Hepatocyte (in vitro differentiated cells): ENCODE results near the gene TMEM132A. TPM values are rescaled to one million over a fixed set of nuclear protein-coding genes. Genes with fewer than 3 reads are reported as not detected.

ENCODE experiments used
- DNase-seq: peaks from one replicate; pipeline ENCODE4 v3.0.0-alpha.2; 2016; ENCODE audit warnings: low spot score
- H2AFZ ChIP-seq: fragments of 200-600 bp; sonication (generic); 2 replicates; pipeline ENCODE4 v1.6.0; 2016; ENCODE audit warnings: antibody characterized with exemption, mild to moderate bottlenecking
- H3K27ac ChIP-seq: fragments of 200-600 bp; sonication (generic); 2 replicates; pipeline ENCODE4 v1.5.1; 2016; ENCODE audit warnings: mild to moderate bottlenecking
- H3K27me3 ChIP-seq: fragments of 200-600 bp; sonication (generic); 2 replicates; pipeline ENCODE4 v1.6.1; 2016
- H3K36me3 ChIP-seq: fragments of 200-600 bp; sonication (generic); replicated peaks from 2 replicates; pipeline ENCODE4 v1.5.1; 2016; ENCODE audit warnings: low read depth; ENCODE audit not compliant: insufficient read depth
- H3K4me1 ChIP-seq: fragments of 200-600 bp; sonication (generic); 2 replicates; pipeline ENCODE4 v1.5.1; 2016; ENCODE audit warnings: mild to moderate bottlenecking, moderate library complexity; ENCODE audit not compliant: insufficient read depth
- H3K4me2 ChIP-seq: fragments of 200-600 bp; sonication (generic); 2 replicates; pipeline ENCODE4 v1.6.0; 2016
- H3K4me3 ChIP-seq: fragments of 200-600 bp; sonication (generic); 2 replicates; pipeline ENCODE4 v1.5.1; 2016; ENCODE audit warnings: mild to moderate bottlenecking
- H3K79me2 ChIP-seq: fragments of 200-600 bp; sonication (generic); 2 replicates; pipeline ENCODE4 v1.6.0; 2017; ENCODE audit warnings: mild to moderate bottlenecking
- H3K9me2 ChIP-seq: fragments of 200-600 bp; sonication (generic); replicated peaks from 2 replicates; pipeline ENCODE4 v1.6.0; 2017; ENCODE audit warnings: mild to moderate bottlenecking; ENCODE audit not compliant: insufficient read depth
- H3K9me3 ChIP-seq: fragments of 200-600 bp; sonication (generic); 2 replicates; pipeline ENCODE4 v1.5.1; 2016; ENCODE audit warnings: low read depth, mild to moderate bottlenecking
- H4K20me1 ChIP-seq: fragments of 200-600 bp; sonication (generic); 2 replicates; pipeline ENCODE4 v1.6.0; 2016; ENCODE audit warnings: mild to moderate bottlenecking; ENCODE audit not compliant: insufficient read depth, poor library complexity, severe bottlenecking
- CTCF ChIP-seq: fragments of 200-600 bp; sonication (generic); IDR thresholded peaks from 2 replicates; pipeline ENCODE4 v1.5.1; 2016; ENCODE audit warnings: antibody characterized with exemption, mild to moderate bottlenecking; ENCODE audit not compliant: poor library complexity
- EZH2 ChIP-seq: fragments of 200-600 bp; sonication (generic); IDR thresholded peaks from 2 replicates; pipeline ENCODE4 v1.6.1; 2016; ENCODE audit warnings: antibody characterized with exemption, mild to moderate bottlenecking, borderline replicate concordance
- EZH2phosphoT487 ChIP-seq: fragments of 200-600 bp; sonication (generic); IDR thresholded peaks from one replicate; pipeline ENCODE4 v1.6.1; 2018; ENCODE audit warnings: antibody characterized with exemption, mild to moderate bottlenecking, low read depth, moderate library complexity; ENCODE audit not compliant: unreplicated experiment, severe bottlenecking
- WGBS: methylation state at CpG from one replicate; pipeline ENCODE4 v1.1.6; 2016; ENCODE audit warnings: low lambda C conversion rate; ENCODE audit errors: missing lambda C conversion rate; 5-methylcytosine and 5-hydroxymethylcytosine counted together
- polyA plus RNA-seq: library from polyadenylated mRNA; unstranded; fragments of >200 nt; fragmentation: Nextera tagmentation; extraction: Ambion mirVana; gene quantifications from 2 replicates; pipeline ENCODE4 v1.2.1, GENCODE V29; 2016
- total RNA-seq: library from RNA; depleted of rRNA; stranded (reverse); fragments of >200 nt; gene quantifications from 2 replicates; pipeline ENCODE4 v1.2.3, GENCODE V29; 2014

The TMEM132A gene
- total and polyA plus RNA-seq, 2 experiments from 2014 or later, result 44.3 to 98.7 TPM

DNA sequence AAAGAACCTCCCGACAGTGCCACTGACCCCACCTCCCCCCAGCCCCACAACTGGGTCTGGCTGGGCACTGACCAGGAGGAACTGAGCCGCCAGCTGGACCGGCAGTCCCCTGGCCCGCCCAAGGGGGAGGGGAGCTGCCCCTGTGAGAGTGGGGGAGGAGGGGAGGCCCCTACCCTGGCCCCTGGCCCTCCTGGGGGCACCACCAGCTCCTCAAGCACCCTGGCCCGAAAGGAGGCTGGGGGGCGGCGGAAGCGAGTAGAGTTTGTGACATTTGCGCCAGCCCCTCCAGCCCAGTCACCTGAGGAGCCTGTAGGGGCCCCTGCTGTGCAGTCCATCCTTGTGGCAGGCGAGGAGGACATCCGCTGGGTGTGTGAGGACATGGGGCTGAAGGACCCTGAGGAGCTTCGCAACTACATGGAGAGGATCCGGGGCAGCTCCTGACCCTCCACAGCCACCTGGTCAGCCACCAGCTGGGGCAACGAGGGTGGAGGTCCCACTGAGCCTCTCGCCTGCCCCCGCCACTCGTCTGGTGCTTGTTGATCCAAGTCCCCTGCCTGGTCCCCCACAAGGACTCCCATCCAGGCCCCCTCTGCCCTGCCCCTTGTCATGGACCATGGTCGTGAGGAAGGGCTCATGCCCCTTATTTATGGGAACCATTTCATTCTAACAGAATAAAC, 12.3 kb downstream of the TMEM132A start:
- H3K79me2 ChIP-seq, result no peaks in the 10 kb centered on the region
- no peaks in the 10 kb centered on the region for H3K36me3 ChIP-seq
- H3K27me3 ChIP-seq, result no peaks in the 10 kb centered on the region
- WGBS, result 95% methylated on average over 15 of the region's 18 CpGs
- no peak for TF ChIP-seq EZH2
- no peak for TF ChIP-seq CTCF
- TF ChIP-seq EZH2phosphoT487, result no peak
- H3K27ac ChIP-seq, result no peak overlapping the region
- H3K4me2 ChIP-seq, result no peak overlapping the region
- H4K20me1 ChIP-seq, result no peaks in the 10 kb centered on the region
- peaks cover 6% of the 10 kb centered on the region for H3K4me1 ChIP-seq
- H3K9me3 ChIP-seq, result no peaks in the 10 kb centered on the region
- no peak overlapping the region for H3K4me3 ChIP-seq
- no peaks in the 10 kb centered on the region for H3K9me2 ChIP-seq
- DNase-seq, result no peak
- no peak overlapping the region for H2AFZ ChIP-seq

DNA sequence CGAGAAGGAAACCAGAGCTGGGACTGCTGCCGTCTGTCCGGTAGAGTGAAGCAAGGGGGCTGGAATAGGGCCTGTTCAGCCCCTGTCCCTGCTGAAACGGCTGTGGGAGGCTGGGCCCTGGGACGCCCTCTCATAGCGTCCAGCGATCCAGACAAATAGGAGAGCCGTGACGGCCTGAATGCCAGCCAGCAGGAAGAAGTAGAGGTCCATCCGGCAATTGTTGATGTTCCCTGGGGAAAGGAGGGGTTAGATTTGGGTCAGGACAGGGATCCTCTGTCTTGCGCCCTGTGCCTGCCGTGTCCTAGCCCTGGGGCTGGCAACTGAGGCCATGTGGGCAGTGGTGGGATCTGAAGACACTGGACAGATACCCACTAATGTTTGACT, 12.9 kb downstream of the TMEM132A start:
- Histone ChIP-seq H4K20me1 (no peaks in the 10 kb centered on the region), H3K36me3 (no peaks in the 10 kb centered on the region), H3K4me3 (no peak overlapping the region), H3K27ac (no peak overlapping the region), H3K79me2 (no peaks in the 10 kb centered on the region), H3K4me2 (no peak overlapping the region), H2AFZ (no peak overlapping the region), H3K9me2 (no peaks in the 10 kb centered on the region), H3K4me1 (peaks cover 6% of the 10 kb centered on the region), H3K9me3 (no peaks in the 10 kb centered on the region), H3K27me3 (no peaks in the 10 kb centered on the region)
- 89% methylated on average over 12 of the region's 12 CpGs for WGBS
- TF ChIP-seq EZH2, result no peak
- TF ChIP-seq EZH2phosphoT487, result no peak
- no peak for TF ChIP-seq CTCF
- DNase-seq, result no peak

GRCh38 chr11:60937811-60938210, 13.6 kb downstream of the TMEM132A start:
- DNase-seq, result no peak
- Histone ChIP-seq H3K4me3 (no peak overlapping the region), H3K36me3 (no peaks in the 10 kb centered on the region), H3K9me3 (no peaks in the 10 kb centered on the region), H2AFZ (no peak overlapping the region), H3K4me2 (no peak overlapping the region), H3K4me1 (peaks cover 6% of the 10 kb centered on the region), H3K27ac (no peak overlapping the region), H3K27me3 (no peaks in the 10 kb centered on the region), H4K20me1 (no peaks in the 10 kb centered on the region), H3K79me2 (no peaks in the 10 kb centered on the region), H3K9me2 (no peaks in the 10 kb centered on the region)
- TF ChIP-seq EZH2phosphoT487 (no peak), EZH2 (no peak), CTCF (no peak)
- 96% methylated on average over 8 of the region's 8 CpGs for WGBS
